Measurements from ENCODE around the gene NTNG1.

The NTNG1 gene

DNA sequence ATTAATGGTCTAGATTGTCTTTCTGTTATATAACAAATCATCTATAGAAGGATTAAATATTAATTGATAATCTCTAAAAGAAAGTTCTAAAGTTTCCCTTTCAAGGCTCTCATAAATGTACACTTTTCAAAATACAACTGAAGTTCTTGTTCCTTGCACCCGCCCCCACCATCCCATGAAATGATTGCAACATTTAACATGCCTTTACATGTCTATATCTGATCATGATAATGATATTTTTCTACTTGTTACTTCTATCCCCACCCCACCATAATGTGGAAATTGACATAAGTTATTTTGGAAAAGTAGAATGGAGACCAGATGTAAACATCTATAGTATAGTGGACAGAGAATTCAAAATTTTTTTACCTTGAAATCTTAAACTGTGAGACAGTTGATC is 186.6 kb downstream of the NTNG1 start:
- H3K4ac ChIP-seq (ENCODE audit: low read depth in 1 of 2, low read length in 2 of 2) = no peak overlapping the region
- peaks cover 0 to 10% of the 10 kb centered on the region in 2 experiments for H3K36me3 ChIP-seq (ENCODE audit: control insufficient read depth in 1 of 2, insufficient read depth in 2 of 2, low read depth in 1 of 2, low read length in 2 of 2)
- no peak overlapping the region for H3K4me3 ChIP-seq (ENCODE audit: insufficient read depth in 1 of 2, low read depth in 1 of 2, low read length in 2 of 2)
- no peak overlapping the region for H2BK5ac ChIP-seq (ENCODE audit: low read depth, low read length, poor library complexity, severe bottlenecking)
- no peak overlapping the region for H2AK5ac ChIP-seq (ENCODE audit: low read length, severe bottlenecking)
- no peak overlapping the region for H2BK120ac ChIP-seq (ENCODE audit: low read depth, low read length)
- no peak overlapping the region for H4K8ac ChIP-seq (ENCODE audit: low read length)
- H3K18ac ChIP-seq (ENCODE audit: low read depth in 1 of 2, low read length in 2 of 2) = no peak overlapping the region
- H3K27ac ChIP-seq (ENCODE audit: low read length, poor library complexity, severe bottlenecking) = no peak overlapping the region
- no peak for DNase-seq
- WGBS = 85% methylated on average over 1 of the region's 1 CpG
- H2AFZ ChIP-seq (ENCODE audit: low read depth, low read length) = no peak overlapping the region
- no peak overlapping the region for H4K91ac ChIP-seq (ENCODE audit: low read length)
- H3K4me1 ChIP-seq (ENCODE audit: control insufficient read depth, insufficient read depth, low read depth, low read length) = no peaks in the 10 kb centered on the region
- no peak overlapping the region for H3K9ac ChIP-seq (ENCODE audit: low read length)
- H3K79me1 ChIP-seq (replicated peaks; ENCODE audit: low read length, poor library complexity, severe bottlenecking) = peaks cover 5% of the 10 kb centered on the region
- no peaks in the 10 kb centered on the region for H3K27me3 ChIP-seq (ENCODE audit: control insufficient read depth in 1 of 2, insufficient read depth in 1 of 2, low read length in 2 of 2)
- H3K4me2 ChIP-seq (ENCODE audit: low read length, poor library complexity, severe bottlenecking) = no peak overlapping the region
- no peak overlapping the region for H2BK12ac ChIP-seq (ENCODE audit: low read length in 2 of 2)
- no peak overlapping the region for H3K23ac ChIP-seq (ENCODE audit: low read length in 2 of 2)
- H2BK15ac ChIP-seq (ENCODE audit: low read depth, poor library complexity, severe bottlenecking) = no peak overlapping the region
- H3K9me3 ChIP-seq (ENCODE audit: control insufficient read depth, low read length) = no peaks in the 10 kb centered on the region
- H3K14ac ChIP-seq (ENCODE audit: low read length in 2 of 2) = no peak overlapping the region

- Histone ChIP-seq H3K4ac (ENCODE audit: low read depth in 1 of 2, low read length in 2 of 2) (no peak overlapping the region), H2BK5ac (ENCODE audit: low read depth, low read length, poor library complexity, severe bottlenecking) (no peak overlapping the region), H3K4me2 (ENCODE audit: low read length, poor library complexity, severe bottlenecking) (no peak overlapping the region), H3K27ac (ENCODE audit: low read length, poor library complexity, severe bottlenecking) (no peak overlapping the region), H3K23ac (ENCODE audit: low read length in 2 of 2) (no peak overlapping the region), H2BK12ac (ENCODE audit: low read length in 2 of 2) (no peak overlapping the region), H3K9me3 (ENCODE audit: control insufficient read depth, low read length) (no peaks in the 10 kb centered on the region), H4K91ac (ENCODE audit: low read length) (no peak overlapping the region), H3K18ac (ENCODE audit: low read depth in 1 of 2, low read length in 2 of 2) (no peak overlapping the region), H4K8ac (ENCODE audit: low read length) (no peak overlapping the region), H2BK15ac (ENCODE audit: low read depth, poor library complexity, severe bottlenecking) (no peak overlapping the region), H2AFZ (ENCODE audit: low read depth, low read length) (no peak overlapping the region), H2BK120ac (ENCODE audit: low read depth, low read length) (no peak overlapping the region), H3K4me3 (ENCODE audit: insufficient read depth in 1 of 2, low read depth in 1 of 2, low read length in 2 of 2) (no peak overlapping the region), H3K36me3 (ENCODE audit: control insufficient read depth in 1 of 2, insufficient read depth in 2 of 2, low read depth in 1 of 2, low read length in 2 of 2) (peaks cover 0 to 10% of the 10 kb centered on the region in 2 experiments), H3K4me1 (ENCODE audit: control insufficient read depth, insufficient read depth, low read depth, low read length) (no peaks in the 10 kb centered on the region), H3K79me1 (replicated peaks; ENCODE audit: low read length, poor library complexity, severe bottlenecking) (peaks cover 5% of the 10 kb centered on the region), H3K14ac (ENCODE audit: low read length in 2 of 2) (no peak overlapping the region), H3K27me3 (ENCODE audit: control insufficient read depth in 1 of 2, insufficient read depth in 1 of 2, low read length in 2 of 2) (no peaks in the 10 kb centered on the region), H2AK5ac (ENCODE audit: low read length, severe bottlenecking) (no peak overlapping the region), H3K9ac (ENCODE audit: low read length) (no peak overlapping the region)
- no peak for DNase-seq
- WGBS = 90% methylated on average over 2 of the region's 5 CpGs
Observed at GRCh38 chr1:107328087-107328486, 187.2 kb downstream of the NTNG1 start.

GRCh38 chr1:107339775-107340174 is 198.9 kb downstream of the NTNG1 start:
- no peak overlapping the region for H3K4ac ChIP-seq (ENCODE audit: low read depth in 1 of 2, low read length in 2 of 2)
- H3K18ac ChIP-seq (ENCODE audit: low read depth in 1 of 2, low read length in 2 of 2) = no peak overlapping the region
- no peak overlapping the region for H3K14ac ChIP-seq (ENCODE audit: low read length in 2 of 2)
- H3K27ac ChIP-seq (ENCODE audit: low read length, poor library complexity, severe bottlenecking) = no peak overlapping the region
- H2AFZ ChIP-seq (ENCODE audit: low read depth, low read length) = no peak overlapping the region
- no peaks in the 10 kb centered on the region for H3K36me3 ChIP-seq (ENCODE audit: control insufficient read depth in 1 of 2, insufficient read depth in 2 of 2, low read depth in 1 of 2, low read length in 2 of 2)
- H3K9ac ChIP-seq (ENCODE audit: low read length) = no peak overlapping the region
- H2BK15ac ChIP-seq (ENCODE audit: low read depth, poor library complexity, severe bottlenecking) = no peak overlapping the region
- H2BK120ac ChIP-seq (ENCODE audit: low read depth, low read length) = no peak overlapping the region
- DNase-seq = no peak
- H3K79me1 ChIP-seq (replicated peaks; ENCODE audit: low read length, poor library complexity, severe bottlenecking) = no peaks in the 10 kb centered on the region
- no peak overlapping the region for H4K8ac ChIP-seq (ENCODE audit: low read length)
- H3K4me1 ChIP-seq (ENCODE audit: control insufficient read depth, insufficient read depth, low read depth, low read length) = no peaks in the 10 kb centered on the region
- no peak overlapping the region for H3K4me2 ChIP-seq (ENCODE audit: low read length, poor library complexity, severe bottlenecking)
- no peaks in the 10 kb centered on the region for H3K27me3 ChIP-seq (ENCODE audit: control insufficient read depth in 1 of 2, insufficient read depth in 1 of 2, low read length in 2 of 2)
- no peak overlapping the region for H3K23ac ChIP-seq (ENCODE audit: low read length in 2 of 2)
- no peaks in the 10 kb centered on the region for H3K9me3 ChIP-seq (ENCODE audit: control insufficient read depth, low read length)
- no peak overlapping the region for H3K4me3 ChIP-seq (ENCODE audit: insufficient read depth in 1 of 2, low read depth in 1 of 2, low read length in 2 of 2)
- no CpG with 5 or more reads among the region's 3 CpGs for WGBS
- H2BK5ac ChIP-seq (ENCODE audit: low read depth, low read length, poor library complexity, severe bottlenecking) = no peak overlapping the region
- H2AK5ac ChIP-seq (ENCODE audit: low read length, severe bottlenecking) = no peak overlapping the region
- H2BK12ac ChIP-seq (ENCODE audit: low read length in 2 of 2) = no peak overlapping the region
- no peak overlapping the region for H4K91ac ChIP-seq (ENCODE audit: low read length)

- Histone ChIP-seq H2AK5ac (ENCODE audit: low read length, severe bottlenecking) (no peak overlapping the region), H2BK5ac (ENCODE audit: low read depth, low read length, poor library complexity, severe bottlenecking) (no peak overlapping the region), H3K4me3 (ENCODE audit: insufficient read depth in 1 of 2, low read depth in 1 of 2, low read length in 2 of 2) (no peak overlapping the region), H3K4me2 (ENCODE audit: low read length, poor library complexity, severe bottlenecking) (no peak overlapping the region), H3K23ac (ENCODE audit: low read length in 2 of 2) (no peak overlapping the region), H3K36me3 (ENCODE audit: control insufficient read depth in 1 of 2, insufficient read depth in 2 of 2, low read depth in 1 of 2, low read length in 2 of 2) (no peaks in the 10 kb centered on the region), H2AFZ (ENCODE audit: low read depth, low read length) (no peak overlapping the region), H3K79me1 (replicated peaks; ENCODE audit: low read length, poor library complexity, severe bottlenecking) (no peaks in the 10 kb centered on the region), H2BK120ac (ENCODE audit: low read depth, low read length) (no peak overlapping the region), H3K4me1 (ENCODE audit: control insufficient read depth, insufficient read depth, low read depth, low read length) (no peaks in the 10 kb centered on the region), H2BK15ac (ENCODE audit: low read depth, poor library complexity, severe bottlenecking) (no peak overlapping the region), H3K9me3 (ENCODE audit: control insufficient read depth, low read length) (no peaks in the 10 kb centered on the region), H2BK12ac (ENCODE audit: low read length in 2 of 2) (no peak overlapping the region), H3K14ac (ENCODE audit: low read length in 2 of 2) (no peak overlapping the region), H3K27me3 (ENCODE audit: control insufficient read depth in 1 of 2, insufficient read depth in 1 of 2, low read length in 2 of 2) (no peaks in the 10 kb centered on the region), H3K4ac (ENCODE audit: low read depth in 1 of 2, low read length in 2 of 2) (no peak overlapping the region), H3K9ac (ENCODE audit: low read length) (no peak overlapping the region), H3K27ac (ENCODE audit: low read length, poor library complexity, severe bottlenecking) (no peak overlapping the region), H3K18ac (ENCODE audit: low read depth in 1 of 2, low read length in 2 of 2) (no peak overlapping the region), H4K8ac (ENCODE audit: low read length) (no peak overlapping the region), H4K91ac (ENCODE audit: low read length) (no peak overlapping the region)
- no peak for DNase-seq
Observed at GRCh38 chr1:107342316-107342715, 201.5 kb downstream of the NTNG1 start.
